Measurements from ENCODE around the gene PARD3.

The PARD3 gene

DNA sequence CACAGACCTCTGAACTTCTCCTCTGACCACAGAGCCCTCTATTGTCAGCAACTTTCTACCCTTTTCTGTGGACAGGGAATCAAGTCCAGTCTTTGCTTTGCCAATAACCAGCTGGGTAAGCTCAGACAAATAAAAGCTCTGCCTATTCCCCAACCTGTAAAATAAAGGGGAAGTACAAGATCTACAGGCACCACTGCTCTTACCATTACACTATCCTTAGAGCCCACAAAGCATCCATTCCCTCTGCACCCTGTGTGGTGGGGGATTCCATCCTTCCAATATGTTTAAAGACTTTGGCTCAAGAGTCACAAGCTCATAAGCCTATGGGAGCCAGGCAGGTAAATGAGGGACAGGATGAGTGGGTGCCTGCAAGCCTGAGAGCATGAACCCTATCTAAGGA, 88.2 kb downstream of the PARD3 start:
- H3K4me3 ChIP-seq (replicated peaks in 1 of 2; ENCODE audit: low read depth in 2 of 2, low read length in 2 of 2), result no peak overlapping the region
- DNase-seq (ENCODE audit: low read depth in 2 of 2), result no peak
- no peak for TF ChIP-seq CTCF (IDR thresholded peaks at IDR 0.05; ENCODE audit: low read depth, low read length)

- H3K4me3 ChIP-seq (replicated peaks in 1 of 2; ENCODE audit: low read depth in 2 of 2, low read length in 2 of 2), result no peak overlapping the region
- peak; percentile 55 for TF ChIP-seq CTCF (IDR thresholded peaks at IDR 0.05; ENCODE audit: low read depth, low read length)
Observed at GRCh38 chr10:34723750-34724149, 91.3 kb downstream of the PARD3 start.

GRCh38 chr10:34722404-34722803, 92.7 kb downstream of the PARD3 start:
- DNase-seq (ENCODE audit: low read depth in 2 of 2), result no peak
- no peak for TF ChIP-seq CTCF (IDR thresholded peaks at IDR 0.05; ENCODE audit: low read depth, low read length)
- no peak overlapping the region for H3K4me3 ChIP-seq (replicated peaks in 1 of 2; ENCODE audit: low read depth in 2 of 2, low read length in 2 of 2)

More at GRCh38 chr10:34723750-34724149, 91.3 kb downstream of the PARD3 start:
- DNase-seq (ENCODE audit: low read depth in 2 of 2), result peak; percentile 85

DNA sequence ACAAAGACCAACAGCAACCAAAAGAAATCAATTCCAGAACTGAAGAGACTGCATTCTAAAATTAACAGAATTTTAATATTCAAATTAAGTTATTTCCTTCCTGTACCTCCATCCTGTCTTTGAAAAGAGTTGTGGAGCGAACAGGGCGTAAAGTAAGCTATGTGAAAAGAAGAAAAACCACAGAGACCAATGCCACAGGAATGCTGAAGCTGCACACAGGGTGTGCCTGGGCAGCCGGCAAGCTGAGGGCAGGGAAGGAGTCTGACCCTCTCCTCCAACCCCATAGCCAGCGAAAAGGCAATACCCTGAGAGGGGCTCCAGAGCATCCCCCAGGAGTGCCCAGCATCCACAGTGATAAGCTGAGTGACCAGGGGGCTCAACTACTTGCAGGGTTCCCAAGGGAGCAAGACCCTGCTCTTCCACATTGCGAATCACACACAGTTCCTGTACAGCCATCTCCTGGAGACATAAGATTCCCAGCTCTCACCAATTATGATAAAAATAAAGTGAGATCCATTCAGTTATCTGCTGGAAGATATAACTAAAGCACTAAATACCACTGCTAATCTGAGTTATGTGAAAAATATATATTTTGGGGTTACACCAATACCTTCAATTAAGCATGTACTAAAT, 93.8 kb downstream of the PARD3 start:
- TF ChIP-seq CTCF (IDR thresholded peaks at IDR 0.05; ENCODE audit: low read depth, low read length), result no peak
- DNase-seq (ENCODE audit: low read depth in 2 of 2), result peak; percentile 40 to 71
- H3K4me3 ChIP-seq (replicated peaks in 1 of 2; ENCODE audit: low read depth in 2 of 2, low read length in 2 of 2), result no peak overlapping the region

DNA sequence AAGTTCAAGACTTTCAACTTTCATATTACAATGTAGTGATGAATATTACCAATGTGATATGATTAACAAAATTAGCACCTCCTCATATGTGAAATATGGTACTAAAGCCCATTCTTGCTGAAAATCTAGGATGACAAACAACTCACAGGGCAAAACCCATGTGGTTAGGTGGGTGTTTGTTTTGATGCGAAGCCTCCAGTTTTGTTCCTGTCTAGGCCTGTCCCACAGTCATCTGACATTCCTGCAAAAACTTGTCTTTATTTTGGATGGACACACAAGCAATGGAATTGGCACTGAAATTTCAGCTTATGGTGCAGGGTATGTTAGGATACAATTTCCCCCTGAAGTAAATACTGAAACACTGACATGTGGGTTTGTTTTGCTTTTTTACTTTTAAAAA, 95.3 kb downstream of the PARD3 start:
- DNase-seq (ENCODE audit: low read depth in 2 of 2), result no peak
- H3K4me3 ChIP-seq (replicated peaks in 1 of 2; ENCODE audit: low read depth in 2 of 2, low read length in 2 of 2), result no peak overlapping the region
- TF ChIP-seq CTCF (IDR thresholded peaks at IDR 0.05; ENCODE audit: low read depth, low read length), result no peak

DNA sequence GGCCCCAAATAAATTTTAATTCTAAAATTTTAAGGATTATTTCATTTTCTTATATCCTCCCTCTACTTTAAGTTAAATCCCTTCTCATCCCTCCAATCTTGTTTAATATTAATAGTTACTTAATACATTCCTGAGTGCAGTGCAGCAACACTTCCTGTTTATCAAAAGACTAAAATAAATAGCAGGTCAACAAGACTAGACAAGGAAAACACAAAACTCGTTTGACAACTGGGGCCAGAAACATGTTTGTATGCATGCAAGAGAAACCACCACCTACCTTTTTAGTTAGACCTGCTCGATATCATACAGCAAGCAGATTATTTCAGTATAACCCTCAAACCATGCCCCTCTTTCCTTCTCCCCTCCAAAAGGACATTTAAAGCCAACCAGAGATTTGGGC, 95.8 kb downstream of the PARD3 start:
- DNase-seq (ENCODE audit: low read depth in 2 of 2), result no peak
- no peak for TF ChIP-seq CTCF (IDR thresholded peaks at IDR 0.05; ENCODE audit: low read depth, low read length)
- H3K4me3 ChIP-seq (replicated peaks in 1 of 2; ENCODE audit: low read depth in 2 of 2, low read length in 2 of 2), result no peak overlapping the region

DNA sequence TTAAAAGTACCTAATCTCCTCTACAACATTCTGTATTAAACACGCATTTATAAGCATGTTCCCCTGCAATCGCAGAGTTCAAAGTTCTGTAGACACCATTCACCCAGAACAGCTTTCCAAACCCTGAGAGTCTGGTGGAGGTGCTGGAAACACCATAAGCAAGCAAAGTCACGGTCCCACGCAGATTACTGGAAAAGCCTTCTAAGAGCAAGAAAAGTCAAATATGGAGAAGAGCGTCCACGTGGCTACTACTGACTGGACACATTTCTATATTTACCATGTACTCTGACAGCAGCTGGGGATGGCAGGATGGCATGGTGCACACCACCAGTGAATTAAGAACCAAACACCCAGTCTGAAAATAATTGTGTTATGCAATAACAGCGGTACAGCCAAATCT, 97.7 kb downstream of the PARD3 start:
- no peak for DNase-seq (ENCODE audit: low read depth in 2 of 2)
- TF ChIP-seq CTCF (IDR thresholded peaks at IDR 0.05; ENCODE audit: low read depth, low read length), result no peak
- H3K4me3 ChIP-seq (replicated peaks in 1 of 2; ENCODE audit: low read depth in 2 of 2, low read length in 2 of 2), result no peak overlapping the region
